SIG-M5 treated with dmso at 0.1 percent for 504 hours (cell line): ENCODE results near the gene TIAM1.
A peak's percentile ranks its signal among the peaks of the same experiment; 100 is the strongest.

Experiments
- DNase-seq: peaks from one replicate; lab custom pipeline; 2025; ENCODE audit not compliant: unreplicated experiment; lab: John Stamatoyannopoulos, UW

The TIAM1 gene

DNA sequence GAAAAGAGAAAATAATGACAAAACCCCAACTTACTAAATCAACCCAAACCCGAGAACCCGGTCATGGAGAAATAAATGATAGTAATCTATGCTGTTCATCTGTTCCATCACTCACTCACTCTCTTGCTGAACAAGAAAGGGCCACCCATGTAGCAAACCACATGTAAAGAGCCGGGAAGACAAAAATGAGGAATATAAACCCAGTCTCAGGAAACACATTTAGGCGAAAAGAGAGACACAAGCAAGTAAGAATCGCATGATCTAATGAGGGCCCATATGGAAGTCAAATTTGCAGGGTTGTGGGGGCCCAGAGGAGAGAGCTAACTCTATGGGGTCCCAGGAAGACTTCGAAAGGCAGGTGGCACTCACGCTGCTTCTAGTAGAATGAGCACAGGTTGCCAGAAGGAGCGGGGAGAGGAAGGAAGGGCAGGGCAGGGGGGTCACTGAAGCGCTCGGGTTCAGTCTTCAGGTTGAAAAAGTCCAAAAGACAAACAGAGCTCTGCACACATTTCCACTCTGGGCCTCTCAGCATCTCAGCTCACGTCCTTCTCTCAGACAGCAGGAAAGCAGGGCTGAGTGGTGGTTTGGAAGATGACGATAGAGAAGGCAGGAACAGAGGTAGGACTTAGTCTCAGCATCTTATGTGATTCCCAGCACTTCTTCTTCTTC lies 162.8 kb downstream of the TIAM1 start:
- no peak for DNase-seq

DNA sequence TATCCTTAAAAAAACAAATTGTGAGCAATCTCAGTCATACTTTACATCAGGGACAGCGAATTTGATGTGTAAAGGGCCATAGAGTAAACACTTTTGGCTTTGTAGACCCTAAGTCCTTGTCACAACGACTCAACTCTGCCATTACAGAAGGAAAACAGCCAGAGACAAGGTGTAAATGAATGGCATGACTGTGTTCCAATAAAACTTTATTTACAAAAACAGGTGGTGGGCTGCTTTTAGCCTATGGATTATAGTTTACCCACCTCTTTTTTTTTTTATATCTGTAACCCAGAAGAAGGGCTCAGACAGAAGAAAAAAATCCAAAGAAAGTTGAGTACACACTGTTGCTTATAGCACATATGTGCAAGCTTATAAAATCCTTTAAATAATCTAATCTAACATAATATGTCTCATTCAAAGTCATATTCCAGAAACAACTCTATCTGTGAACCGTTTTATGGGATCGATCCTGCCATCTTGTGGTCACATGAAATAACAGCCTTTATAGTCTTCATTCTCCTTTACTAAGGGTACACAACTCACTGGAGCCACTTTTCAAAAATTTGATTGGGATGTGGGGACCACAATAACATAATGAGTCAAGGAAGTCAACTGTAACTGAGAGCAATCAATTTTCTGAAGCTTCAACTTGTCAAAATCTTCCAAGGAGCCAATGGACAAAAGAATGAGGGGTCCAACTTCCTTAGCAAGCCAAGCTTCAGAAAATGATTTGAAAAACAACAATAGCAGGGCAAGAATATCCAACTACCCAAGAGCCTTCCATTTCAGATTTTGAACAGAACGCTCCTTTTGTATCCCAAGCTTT lies 163.6 kb downstream of the TIAM1 start:
- peak; percentile 50 for DNase-seq

DNA sequence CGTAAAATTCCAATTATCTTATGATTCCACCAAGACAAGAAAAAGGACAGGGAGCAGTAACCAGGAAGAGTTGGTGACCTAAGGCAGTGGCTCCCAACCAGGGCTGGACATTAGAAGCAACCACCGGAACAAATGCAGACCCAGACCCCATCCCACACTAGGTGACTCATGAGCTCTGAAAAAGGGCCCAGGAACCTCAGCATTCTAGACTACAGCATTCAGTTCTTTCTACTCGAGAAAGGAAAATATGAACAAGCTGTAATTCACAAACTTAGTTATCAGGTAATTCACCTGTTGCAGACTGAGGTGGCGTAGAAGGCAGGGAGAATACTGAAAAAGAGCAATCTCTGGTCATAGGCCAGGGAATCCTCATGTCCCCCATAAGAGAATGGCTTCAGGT lies 167.3 kb downstream of the TIAM1 start:
- no peak for DNase-seq

DNA sequence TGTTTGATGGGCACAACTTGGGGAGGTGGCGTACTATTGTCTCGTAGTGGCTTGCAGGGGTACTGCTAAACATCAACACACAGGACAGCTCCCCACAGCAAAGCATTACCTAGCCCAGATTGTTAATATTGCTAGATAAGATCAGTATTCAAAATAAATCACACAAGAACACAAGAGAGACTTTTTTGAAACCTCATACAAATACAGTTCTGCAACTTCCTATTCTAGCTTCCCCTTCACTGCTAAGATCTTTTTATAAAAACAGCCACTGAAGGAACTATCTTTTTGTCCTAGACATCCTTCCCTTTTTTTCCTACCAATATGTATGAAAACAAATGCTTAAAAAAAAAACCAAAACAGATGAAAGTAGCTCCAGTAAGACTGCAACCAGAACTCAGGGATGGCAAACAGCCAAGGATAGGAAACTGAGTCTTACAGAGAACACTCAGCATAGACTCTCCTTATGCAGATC lies 167.9 kb downstream of the TIAM1 start:
- DNase-seq: peak; percentile 66

DNA sequence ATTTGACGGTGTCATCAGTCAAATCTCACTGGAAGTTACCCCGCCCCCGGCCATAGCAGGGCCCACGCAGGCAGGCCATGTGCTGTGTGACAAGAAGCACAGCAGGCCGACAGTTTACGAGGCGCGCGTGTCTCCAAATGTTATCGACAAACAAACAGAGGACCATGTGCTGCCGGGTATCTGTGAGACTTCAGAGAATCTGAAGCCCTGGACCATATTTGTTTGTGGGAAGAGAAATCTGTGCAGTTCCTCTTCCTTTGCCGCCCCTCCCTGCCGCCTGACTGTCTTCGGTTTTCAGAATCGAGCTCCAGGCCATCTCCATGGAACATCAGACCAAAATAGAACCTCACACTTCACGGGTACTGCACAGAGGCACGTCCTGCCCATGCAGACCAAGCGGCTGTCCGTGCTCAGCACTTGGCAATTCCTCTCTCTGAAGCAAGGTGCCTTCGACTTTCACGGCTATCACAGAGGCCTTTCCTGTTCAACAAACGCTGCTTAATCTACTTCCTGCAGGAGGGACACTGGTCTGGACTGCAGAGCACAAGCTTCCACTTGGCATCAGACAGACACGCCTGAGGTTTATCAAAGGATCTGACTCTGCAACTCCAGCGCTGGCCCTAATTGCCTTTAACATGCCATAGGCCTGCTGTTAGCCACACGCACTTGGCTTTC lies 170.0 kb downstream of the TIAM1 start:
- DNase-seq: no peak

DNA sequence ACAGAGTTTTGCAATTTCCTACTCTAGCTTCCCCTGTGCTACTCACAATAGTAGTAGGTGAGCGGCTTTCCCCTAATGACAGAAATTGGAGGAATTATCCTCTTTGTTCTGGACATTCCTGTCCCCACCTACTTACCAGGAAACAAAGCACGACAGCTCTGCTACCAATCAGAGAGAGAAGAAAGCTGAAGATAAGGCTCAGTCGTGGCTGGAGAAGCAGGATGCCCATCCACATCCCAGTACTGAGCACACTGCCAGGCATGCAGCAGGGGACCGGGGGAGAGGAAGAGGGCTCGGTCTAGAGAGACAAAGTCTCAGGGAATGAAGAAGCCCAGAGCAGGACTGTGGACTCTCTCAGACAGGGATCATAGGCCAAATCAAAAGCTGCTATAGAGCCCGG lies 171.7 kb downstream of the TIAM1 start:
- DNase-seq: no peak

DNA sequence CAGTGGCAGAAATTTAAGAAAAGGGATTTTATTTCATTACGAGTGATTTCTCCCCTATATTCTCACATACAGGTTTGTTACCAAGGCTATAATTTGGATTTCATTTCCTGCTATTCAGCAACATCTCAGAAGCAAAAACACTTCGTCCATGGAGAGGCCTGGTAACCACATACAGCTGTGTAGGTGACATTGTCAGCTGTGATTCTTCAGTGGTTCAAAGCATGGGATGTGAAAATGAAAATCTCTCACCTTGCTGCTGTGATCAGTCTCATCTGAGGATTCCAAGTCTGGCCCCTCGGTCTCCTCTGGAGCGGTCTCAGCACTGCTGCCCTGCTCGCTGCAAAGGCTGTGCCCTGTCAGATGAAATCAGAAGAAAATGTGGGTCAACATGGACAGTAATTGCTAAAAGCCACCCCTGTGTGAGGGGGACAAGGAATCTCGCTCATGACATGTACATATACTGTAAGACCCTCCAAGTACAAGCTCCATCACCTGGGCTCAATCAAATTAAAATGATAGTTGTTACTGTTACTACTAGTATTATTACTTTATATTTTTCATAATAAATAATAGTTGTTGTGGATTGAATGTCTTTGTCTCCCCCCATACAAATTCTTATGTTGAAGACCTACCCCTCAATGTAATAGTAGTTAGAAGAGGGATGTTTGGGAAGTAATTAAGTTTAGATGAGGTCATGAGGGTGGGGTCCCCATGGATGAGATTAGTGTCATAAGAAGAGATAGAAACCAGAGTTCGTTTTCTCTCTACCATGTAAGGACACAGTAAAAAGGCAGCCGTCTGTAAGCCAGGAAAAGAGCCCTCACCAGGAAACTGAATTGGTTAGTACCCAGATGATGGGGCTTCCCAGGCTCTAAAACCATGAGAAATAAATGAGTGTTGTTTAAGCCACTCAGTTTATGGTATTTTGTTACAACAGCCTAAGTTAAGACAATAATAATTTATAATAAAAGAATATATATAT lies 179.1 kb downstream of the TIAM1 start:
- no peak for DNase-seq

DNA sequence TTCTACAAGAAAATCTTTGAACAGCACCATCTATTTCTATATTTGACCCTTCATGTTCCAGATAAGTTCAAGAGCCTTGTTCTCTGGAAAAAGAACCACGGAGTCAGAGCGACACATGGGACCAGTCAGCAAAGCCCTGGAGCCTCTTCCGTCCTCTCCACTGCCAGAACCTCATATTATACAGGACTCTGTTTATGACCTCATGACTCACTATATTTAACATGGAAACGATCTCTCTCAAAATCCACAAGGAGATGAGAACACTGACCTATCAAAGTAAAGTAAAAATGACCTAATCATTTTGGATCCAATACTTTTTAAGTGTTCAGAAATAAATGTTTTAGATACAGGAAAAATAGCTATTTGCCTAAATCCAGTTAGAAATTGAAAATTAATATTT lies 181.2 kb downstream of the TIAM1 start:
- no peak for DNase-seq

DNA sequence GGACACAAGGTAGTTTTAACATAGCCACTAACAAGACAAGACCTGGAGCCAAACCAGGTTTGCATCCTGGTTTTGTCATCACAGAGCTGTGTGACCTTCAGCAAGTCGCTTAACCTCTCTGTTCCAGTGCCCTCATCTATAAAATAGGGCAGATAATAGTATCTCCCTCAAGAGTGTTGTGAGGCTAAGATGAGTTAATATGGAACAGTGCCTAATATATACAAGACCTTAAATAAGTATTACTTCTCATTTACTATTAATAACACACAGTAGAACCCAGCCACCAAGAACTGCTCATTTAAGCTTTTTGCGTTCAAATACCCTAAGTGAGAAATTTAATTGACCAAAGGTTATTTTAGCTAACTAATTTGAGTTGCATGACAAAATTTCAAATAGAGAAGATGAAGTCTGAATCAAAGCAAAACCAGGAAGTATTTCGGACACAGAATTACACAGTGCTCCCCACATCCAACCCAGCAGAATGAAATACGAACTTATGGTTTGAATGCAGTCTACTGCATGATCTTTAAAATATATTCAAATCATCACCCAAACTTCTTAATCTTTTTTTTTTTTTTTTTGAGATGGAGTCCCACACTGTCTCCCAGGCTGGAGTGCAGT lies 181.9 kb downstream of the TIAM1 start:
- no peak for DNase-seq

DNA sequence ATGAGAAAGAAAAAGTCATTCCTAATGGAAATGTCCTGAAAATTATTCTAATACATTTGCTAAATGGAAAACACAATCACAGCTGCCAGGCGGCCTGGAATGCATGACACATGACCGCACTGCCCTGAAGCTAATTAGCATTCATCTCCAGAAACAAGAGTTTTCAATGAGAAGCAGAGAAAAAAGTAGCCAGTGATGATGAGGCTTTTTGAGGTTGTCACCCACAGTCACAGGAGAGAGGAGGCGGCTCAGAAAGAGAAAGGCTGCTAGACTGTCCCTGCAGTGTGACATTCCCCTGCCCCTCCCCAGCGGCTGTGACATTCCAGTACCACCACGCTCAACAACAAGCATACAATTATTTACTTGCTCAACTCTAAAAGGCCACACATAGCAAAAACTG lies 182.9 kb downstream of the TIAM1 start:
- DNase-seq: no peak

DNA sequence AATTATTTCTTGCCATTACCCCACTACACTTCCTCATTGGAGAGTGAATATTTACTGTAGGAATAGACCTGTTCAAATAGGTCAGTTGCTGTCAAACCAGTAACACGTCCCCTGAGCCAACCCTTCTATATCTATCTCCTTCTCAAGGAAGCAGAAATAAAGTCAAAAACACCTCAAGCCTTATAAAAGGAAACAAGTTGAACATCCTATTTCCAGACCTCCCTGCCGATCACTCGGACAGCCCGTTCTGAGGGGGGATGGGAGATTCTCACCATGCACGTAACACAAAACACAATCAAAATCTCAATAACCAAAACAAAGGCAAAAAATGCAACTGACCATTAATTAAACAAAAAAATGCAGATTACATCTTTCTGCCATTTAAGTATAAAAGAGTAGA lies 184.3 kb downstream of the TIAM1 start:
- no peak for DNase-seq

DNA sequence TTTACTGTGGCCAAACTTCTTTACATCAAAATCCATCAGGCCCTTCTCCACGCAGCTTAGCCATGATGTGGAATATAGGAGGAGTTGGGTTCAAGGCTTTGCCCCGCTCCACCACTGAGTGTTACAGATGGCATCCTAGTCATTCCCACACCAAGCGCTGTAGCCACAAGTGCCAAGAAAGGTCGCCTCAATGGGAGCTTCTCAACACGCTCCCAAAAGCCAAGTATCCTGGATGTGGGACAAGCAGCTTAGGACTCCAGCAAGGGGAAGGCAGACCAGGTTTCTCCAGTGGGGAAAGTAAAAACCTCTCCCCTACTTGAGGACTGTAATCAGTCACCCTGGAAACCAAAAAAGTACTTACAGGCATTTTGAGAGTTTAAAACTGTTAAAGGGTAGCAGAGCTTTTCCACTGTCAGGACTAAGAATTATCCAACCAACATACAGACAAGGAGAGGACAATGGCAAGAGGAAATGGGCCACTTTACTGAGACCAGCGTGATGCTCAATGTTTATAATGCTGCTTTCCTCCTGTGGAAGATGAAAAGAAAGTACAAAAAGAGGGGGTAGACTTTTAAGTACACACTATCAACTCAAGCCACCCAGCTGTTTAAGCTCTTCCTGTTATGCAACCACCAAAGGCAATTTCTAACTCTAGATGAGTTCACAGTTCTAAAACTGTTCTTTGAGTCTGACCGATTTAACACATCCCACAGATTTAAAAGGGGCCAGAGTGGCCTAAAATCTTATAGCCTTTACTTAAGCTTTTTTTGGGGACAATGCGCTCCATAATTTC lies 185.1 kb downstream of the TIAM1 start:
- no peak for DNase-seq

DNA sequence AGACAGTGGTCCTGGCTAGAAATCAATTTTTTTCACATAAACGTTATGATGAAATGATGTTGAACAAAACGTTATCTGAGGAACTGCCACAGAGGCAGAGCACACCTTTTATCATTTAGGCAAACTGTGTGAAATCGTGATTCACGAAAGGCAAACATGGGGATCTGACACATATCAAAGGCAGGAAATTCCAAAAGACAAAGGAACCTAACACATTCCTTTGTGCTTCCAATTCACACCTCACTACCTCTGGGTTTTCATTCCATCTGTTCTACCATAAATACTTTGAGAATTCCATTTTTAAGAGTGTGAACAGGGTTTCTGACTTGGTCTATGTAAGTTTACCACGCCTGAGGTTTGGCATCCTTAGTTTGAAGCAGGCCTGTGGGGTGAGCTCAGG lies 186.3 kb downstream of the TIAM1 start:
- DNase-seq: no peak

DNA sequence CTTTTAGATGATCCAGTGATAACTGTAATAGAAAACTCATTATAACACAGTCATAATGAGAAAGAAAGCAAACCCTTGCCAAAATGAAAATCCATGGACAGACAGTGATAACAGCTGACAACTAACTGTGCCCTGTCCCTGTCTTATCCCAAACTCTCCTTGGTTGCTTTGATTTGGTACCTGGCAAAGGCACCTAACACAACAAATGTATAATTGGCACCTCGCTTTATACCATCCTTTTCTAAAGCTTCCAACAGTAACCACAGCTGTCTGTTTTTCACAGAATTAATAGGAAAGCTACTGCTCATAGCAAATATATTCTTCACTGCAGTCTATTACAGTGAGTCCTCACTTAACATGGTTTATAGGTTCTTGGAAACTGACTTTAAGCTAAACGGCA lies 187.4 kb downstream of the TIAM1 start:
- DNase-seq: no peak

DNA sequence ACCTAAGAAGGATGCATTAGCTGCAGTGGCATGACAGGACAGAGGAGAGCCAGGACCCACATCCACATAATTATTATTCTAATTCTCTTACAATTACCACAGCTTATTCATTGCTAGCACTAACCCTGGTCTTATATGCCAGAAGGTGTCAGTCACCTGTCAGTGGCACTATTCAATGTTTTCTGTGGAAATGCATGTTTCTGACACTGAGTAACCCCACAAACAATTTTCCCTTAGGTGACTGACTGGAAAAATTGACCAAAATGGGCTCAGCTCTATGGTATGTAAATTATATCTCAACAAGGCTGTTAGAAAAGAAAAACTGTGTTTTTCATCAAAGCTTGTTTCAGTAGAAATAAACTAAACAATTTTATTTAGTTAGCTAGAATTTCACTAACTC lies 187.9 kb downstream of the TIAM1 start:
- DNase-seq: no peak

DNA sequence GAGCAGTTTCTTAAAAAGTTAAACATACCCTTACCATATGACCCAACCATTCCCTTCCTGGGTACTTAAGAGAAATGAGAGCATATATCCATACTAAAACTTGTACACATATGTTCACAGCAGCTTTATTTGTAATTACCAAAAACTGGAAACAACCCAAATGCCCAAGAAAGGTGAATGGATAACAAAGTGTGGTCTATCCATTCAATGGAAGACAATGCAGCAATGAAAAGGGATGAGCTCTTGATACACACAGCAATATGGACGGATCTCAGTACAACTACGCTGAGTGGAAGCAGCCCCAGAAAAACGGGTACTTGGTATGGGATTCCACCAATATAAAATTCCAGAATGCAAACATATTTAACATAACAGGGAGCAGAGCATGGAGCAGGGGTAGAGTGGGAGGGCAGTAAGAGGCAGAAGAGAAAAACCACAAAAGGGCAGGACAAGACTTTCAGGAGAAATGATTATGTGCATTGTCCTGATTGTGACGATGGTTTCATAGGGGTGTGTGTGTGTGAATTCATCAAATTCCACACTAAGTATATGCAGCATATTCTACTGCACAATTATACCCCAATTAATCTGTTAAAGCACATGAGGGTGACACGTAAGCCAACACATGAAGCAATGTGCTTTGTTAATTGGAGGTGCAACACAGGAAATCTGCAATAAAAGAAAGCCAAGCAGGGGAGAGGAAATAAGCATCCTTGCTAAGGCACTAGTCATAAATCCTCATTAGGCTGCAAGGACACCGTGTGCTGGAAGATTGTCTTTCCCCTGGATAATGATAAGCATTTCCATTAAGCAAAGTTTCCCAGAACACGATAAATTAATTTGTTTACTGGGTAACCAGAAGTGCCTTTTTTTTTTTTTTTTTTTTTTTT lies 192.7 kb downstream of the TIAM1 start:
- DNase-seq: no peak

DNA sequence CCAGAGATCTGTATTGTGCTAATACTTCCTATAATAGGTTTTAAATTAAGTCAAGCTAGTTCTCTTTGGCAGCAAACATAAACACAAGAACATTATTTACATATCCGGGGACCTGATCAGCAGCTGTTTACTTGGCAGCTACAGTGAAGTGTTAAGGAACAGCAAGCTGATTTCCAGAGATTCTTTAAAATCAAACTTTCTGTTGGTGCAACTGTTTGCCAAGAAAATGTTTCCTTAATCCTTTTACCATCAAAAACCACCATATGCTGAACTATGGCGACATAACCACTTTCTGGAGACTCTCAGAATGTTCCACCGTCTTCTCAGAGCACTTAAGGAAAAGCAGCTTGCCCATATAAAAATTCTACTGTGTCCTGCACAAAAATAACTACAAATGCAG lies 198.8 kb downstream of the TIAM1 start:
- DNase-seq: no peak

DNA sequence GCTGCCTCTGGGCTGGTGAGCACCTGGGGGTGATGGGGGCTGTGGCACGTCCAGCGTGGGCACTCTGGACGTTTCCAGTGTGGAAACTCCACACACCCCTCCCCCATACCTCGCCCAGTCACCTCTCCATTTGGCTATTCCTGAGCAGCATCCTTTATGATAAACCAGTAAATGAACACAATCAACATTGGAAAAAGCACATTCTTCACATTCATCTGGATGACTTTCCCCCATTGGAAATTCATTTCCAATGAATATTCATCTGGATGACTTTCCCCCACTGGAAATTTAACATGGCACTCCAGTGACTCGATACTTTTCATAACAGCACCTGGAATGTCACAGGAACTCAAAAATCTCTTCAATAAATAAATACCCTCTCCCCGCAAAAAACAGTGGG lies 201.0 kb downstream of the TIAM1 start:
- no peak for DNase-seq

DNA sequence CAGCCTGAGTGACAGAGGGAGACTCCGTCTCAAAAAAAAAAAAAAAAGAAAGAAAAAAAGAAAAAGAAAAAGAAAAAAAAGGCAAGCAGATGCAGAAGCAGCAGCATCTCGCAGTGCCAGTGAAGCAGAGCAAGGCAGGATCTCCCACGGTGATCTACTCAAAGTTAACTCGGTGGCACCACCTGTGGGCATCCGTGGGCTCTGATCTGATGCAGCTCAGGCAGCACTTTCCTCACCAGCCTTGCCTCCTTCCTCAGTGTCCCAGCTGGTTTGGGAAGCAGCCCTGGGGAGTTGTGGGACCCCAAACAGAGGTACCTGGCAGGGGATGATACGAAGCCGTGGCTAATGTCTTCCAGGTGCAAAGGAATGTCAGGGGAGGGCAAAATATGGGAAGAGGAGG lies 201.5 kb downstream of the TIAM1 start:
- DNase-seq: no peak
